Loucy (cell line): Measurements from ENCODE around the gene ITCH.

ENCODE experiments used
- CTCF ChIP-seq: fragments of 200-600 bp; sonication (generic); conservative IDR thresholded peaks from 2 replicates; pipeline ENCODE4 v1.5.1; 2014; ENCODE audit warnings: mild to moderate bottlenecking, antibody characterized with exemption, low read length
- EZH2phosphoT487 ChIP-seq: fragments of 200-600 bp; IDR thresholded peaks from 2 replicates; pipeline ENCODE4 v1.6.1; 2018; ENCODE audit warnings: antibody characterized with exemption, mild to moderate bottlenecking, moderate library complexity, borderline replicate concordance

DNA sequence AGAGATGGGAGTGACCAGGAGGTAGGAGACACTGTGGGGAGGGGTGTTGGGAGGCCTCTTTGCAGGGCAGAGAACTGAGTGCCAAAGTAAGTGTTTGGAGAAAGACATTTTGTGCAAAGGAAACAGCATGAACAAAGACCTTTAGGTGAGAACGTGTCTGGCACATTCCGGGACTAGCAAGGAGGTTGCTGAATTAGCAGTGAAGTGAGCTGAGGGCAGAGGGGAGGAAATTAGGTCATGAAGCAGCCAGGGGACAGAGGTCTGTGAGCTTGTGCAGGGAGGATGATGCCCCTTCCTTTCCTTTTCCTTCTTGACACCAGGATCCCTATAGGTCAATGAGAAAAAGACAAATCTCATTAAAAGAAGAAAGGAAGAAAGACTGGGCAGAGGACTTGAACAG, 38.5 kb upstream of the ITCH start:
- no peak for TF ChIP-seq CTCF
- no peak for TF ChIP-seq EZH2phosphoT487
